ENCODE measurements around the gene CALY.

Gene CALY

DNA sequence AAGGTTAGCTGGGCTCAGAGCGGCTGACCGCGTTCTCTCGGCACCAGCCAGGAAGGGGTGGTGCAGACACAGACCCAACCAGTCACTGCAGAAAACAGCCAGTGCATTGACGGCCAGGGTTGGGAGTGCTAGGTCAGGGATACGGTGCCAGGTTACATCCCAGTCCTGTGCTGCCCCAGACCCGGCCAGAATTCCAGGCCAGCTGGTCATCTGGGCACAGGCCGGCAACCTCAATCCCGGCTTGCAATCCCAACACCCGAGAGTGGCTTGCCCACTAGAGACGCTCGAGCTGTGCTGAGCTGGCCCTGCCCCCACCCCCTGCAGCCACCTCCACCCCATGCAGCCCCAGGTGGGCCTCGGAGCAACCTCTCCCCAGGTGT is 14.2 kb upstream of the CALY start:
- FAIRE-seq, result no peak

DNA sequence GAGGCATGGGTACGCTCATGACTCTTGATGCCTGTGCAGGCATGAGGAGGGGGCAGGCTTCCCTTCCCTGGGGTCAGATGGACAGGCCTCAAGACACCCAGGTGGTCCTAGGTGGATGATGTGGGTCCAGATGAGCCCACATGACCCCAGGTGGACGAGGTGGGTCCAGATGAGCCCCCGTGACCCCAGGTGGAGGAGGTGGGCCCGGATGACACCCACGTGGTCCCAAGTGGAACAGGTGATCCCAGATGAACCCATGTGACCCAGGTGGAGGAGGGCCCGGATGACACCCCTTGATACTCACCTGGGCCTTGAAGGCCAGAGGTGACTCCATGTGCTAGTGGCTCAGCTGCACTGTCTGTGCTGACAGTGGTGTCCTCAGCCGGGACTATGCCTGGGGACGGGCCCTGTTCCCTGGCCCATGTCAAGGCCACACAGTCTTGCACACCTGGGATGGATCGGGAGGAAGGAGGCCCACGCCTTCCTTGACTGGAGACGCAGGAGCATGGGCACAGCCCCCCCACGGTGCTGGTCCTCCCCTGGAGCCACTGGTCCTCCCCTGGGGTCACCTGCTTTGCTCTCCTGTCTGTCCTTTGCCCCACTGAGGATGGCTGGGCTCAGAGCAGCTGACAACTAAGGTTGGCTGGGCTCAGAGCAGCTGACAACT is 13.7 kb upstream of the CALY start:
- FAIRE-seq, result no peak

DNA sequence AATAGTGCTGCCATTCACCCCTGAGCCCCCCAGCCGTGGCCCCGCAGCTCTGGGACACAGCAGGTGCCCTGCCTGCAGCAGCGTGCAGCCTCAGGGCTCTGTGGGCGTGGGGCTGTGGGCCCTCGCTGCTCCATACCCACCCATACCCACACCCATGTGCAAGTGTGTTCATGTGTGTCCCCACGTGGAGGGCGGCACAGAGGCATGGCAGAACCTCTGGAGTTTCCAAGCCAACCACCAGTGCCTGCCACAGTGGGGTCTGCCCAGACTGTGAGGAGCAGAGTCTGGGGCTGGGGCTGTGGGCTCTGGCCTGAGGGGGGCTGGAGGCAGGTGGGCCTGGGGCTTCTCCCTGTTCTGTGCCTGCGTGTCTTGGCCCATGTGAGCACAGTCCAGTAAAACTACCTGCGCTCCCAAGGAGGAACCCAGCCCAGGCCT is 12.9 kb upstream of the CALY start:
- FAIRE-seq, result no peak

DNA sequence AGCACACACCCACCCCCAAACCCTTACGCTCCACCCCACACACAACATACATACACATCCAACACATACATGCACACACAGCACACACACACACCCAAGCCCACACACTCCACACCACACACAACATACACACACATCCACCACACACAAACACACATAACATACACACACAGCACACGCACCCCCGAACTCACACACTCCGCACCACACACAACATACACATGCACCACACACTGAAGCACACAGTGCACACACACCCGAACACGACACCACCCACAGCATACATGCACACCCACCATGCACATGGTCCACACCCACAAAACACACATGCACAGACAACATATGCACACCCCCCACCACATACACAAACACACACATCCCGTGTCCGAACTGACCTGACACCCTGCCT is 12.5 kb upstream of the CALY start:
- no peak for FAIRE-seq

DNA sequence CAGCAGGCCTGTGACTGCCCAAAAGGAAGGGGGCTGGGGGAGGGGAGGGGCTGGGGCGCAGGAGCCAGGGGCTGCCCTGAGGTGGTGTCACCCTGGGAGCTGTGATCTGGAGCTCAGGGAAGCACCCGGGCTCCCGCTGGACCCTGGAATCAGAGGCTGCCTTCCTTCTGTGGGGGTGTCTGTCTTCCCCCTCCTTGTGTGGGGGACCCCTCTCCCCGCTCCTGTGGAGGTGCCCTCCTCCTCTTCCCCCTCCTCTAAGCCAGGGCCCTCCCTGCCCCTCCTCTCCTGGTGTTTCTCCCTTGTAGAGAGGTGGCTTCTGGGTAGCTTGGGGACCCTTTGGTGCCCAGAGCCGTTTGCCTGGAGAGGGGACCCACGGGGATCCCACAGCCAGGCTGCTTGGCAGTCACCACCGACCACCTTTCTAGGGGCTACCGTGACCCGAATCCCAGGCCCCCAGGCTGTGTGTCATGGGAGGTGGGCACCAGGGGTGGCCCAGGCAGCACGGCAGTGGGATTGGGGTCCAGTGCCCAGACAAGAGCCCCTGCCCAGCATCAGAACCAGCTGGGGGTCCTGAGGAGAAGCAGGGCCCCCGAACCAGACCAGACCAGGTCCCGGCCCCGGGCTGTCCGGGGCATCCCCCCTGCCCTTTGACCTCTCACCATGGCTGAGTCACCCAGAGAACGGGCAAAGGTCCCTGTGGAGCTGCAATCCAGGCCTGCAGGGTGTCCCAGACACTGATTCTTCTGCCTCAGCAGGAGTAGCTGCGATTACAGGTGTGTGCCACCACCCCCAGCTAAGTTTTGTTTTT is 11.2 kb upstream of the CALY start:
- no peak for FAIRE-seq

DNA sequence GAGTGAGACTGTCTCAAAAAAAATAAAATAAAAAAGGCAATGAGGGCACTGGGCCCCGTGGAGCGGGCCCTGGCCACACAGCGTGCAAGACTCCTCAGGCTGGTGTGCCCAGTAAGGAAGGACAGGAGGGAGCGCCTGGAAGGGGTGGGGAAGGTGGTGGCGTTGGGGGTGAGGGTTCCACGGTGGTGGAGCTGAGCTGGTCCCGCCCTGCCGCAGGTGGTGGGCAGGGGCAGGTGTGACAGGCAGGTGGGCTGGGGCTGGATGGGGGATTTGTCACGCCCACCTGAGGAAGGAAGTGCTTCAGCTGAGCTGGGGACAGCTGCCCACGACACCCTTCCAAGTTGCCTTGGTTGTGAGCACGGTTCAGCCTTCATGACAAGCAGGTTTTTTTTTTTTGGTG is 9.7 kb upstream of the CALY start:
- no peak for FAIRE-seq

DNA sequence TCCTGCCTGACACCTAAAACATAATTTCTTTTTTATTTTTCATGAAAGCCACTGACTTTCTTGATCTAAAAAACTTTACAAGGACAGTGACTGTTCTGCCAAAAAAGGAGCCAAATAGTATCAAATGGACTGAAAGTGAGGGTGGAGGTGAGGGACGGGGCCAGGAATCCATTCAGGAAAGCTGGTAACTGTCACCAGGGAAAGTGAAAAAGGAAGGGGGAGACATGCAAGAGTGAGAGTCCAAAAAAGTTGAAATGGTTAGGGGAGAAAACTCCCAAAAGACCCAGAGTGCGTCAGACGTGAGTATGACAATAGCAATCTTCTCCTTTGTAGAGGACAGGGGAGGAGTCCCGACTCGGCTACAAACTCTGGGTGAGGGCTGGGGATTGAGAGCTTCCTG is 7.5 kb upstream of the CALY start:
- FAIRE-seq, result no peak

DNA sequence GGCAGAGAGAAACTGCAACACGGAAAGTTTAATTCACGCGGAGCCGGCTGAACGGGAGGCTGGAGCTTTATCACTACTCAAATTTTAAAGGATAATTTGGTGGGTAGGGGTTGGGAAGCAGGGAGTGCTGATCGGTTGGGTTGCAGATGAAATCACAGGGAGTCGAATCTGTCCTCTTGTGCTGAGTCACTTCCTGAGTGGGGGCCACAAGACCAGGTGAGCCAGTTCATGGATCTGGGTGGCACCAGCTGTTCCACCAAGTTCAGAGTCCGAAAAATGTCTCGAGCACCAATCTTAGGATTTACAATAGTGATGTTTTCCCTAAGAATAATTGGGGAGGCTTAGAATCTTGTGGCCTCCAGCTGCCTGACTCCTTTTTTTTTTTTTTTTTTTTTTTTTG is 6.9 kb upstream of the CALY start:
- FAIRE-seq, result no peak

DNA sequence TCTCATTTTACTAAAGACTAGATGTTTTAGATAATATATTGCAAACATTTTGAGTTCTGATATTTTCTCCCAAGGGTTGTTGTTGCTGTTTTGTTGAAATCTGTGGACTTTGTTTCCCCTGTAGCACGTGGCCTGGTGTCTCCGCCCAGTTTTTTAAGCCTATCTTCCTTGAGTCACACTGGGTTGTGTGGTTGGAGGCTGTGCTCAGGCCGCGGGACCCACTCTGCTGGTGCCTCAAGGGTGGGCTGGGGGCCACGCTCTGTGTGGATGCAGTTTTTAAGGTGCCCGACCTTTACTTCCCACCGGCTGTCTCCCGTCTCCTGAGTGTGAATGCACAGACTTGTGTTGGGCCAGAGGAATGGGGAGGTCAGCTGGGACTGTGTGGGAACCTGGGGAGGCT is 6.2 kb upstream of the CALY start:
- no peak for FAIRE-seq

DNA sequence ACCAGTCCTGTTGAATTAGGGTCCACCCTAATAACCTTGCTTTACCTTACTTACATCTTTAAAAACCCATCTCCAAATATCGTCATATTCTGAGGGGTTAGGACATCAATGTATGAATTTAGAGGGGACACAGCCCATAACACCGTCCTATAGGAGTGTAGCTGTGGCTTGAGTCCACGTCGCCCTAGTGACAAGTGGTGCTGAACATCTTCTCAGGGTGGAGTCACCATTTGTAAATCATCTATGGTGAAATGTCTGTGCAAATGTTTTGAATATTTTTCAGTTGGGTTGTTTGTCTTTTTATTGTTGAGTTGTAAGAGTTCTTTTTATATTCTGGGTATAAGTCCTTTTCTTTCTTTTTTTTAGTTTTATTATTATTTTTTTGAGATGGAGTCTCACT is 5.3 kb upstream of the CALY start:
- FAIRE-seq, result no peak

DNA sequence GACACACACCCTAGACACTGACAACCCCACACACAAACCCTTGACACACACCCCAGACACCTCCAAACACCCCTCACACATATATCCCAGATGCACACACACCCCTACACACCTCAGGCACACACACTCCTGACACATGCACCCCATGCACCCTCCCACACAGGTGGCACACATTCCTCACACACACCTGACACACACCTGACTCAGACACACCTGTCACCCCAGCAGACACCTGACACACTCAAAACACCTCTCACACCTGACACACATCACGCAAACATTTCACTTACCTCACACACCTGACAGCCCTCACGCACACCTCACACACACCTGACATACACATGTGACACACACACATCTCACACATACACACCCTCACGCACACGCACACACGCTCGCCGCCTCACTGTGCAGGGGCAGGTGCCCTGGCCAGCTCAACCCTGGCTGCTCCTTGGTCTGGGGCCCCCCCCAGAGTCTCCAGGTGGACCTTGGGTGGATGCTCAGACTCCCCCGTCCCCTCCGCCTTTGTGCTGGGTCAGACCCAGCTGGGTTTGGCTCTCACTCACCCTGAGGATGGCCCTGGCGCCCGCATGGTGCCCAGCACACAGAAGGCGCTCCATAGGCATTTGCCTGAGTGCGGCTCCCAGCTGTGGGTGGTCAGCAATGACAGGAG is 3.1 kb upstream of the CALY start:
- FAIRE-seq, result no peak

DNA sequence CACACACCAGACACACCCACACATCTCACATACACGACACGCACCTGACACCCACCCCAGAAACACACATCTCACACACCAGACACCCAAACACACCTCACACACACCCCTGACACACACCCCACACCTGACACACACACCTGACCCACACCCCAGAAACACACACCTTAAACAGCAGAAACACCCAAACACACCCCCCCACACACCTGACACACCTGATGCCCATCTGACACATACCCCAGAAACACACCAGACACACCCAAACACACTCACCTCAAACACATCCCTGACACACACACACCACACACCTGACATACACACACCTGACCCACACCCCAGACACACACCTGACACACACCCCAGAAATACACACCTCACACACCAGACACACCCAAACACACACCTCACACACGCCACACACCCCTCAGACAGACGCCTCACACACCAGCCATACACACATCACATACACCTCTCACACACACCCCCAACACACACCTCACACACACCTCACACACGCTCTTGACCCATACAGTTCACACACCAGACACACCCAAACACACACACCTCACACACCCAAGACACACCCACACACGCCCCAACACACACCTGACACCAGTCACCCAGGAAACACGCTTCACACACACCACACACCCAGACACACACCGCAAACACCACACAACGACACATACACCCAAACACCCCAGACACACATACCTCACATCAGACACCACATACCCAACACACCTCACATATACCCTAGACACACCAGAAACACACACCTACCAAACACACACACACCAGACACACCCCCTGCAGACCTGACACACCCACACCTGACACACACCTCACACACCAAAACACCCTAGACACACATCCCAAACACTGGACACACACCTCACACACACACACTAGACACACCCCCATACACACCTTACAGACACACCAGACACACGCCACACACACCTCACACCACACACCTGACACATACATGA is 1.7 kb upstream of the CALY start:
- no peak for FAIRE-seq

DNA sequence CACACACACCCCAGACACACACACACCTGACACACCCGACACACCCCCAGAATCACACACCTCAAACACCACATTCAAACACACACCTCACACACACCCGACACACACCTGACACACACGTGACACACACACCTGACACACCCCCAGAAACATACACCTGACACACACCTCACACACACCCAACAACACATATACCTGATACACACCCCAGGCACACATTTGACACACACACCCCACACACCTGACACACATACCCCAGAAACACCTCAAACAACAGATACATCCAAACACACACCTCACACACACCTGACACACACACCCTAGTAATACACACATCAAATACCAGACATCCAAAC is 652 bp upstream of the CALY start:
- no peak for FAIRE-seq

DNA sequence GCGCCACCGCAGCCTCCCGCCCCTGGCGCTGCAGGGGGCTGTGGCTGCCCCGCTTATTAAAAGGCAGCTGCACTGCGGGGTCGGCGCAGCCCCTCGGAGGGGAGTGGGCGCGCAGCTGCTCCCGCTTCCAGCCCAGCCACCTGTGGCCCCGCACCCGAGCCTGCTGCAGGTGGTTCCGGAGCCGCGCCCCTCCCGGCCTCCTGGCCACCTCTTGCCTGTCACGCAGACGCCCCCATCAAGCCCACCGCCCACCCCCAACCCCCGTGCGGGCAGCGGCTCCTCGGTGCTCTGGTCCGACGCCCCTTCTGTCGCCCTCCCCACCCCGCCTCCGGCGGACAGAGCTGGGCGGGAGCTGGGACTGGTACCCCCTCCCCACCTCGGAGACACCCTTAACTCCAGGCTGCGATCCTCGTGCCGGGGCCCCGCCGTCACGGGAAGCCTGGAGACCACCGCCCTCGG is 549 bp downstream of the CALY start:
- FAIRE-seq, result no peak

DNA sequence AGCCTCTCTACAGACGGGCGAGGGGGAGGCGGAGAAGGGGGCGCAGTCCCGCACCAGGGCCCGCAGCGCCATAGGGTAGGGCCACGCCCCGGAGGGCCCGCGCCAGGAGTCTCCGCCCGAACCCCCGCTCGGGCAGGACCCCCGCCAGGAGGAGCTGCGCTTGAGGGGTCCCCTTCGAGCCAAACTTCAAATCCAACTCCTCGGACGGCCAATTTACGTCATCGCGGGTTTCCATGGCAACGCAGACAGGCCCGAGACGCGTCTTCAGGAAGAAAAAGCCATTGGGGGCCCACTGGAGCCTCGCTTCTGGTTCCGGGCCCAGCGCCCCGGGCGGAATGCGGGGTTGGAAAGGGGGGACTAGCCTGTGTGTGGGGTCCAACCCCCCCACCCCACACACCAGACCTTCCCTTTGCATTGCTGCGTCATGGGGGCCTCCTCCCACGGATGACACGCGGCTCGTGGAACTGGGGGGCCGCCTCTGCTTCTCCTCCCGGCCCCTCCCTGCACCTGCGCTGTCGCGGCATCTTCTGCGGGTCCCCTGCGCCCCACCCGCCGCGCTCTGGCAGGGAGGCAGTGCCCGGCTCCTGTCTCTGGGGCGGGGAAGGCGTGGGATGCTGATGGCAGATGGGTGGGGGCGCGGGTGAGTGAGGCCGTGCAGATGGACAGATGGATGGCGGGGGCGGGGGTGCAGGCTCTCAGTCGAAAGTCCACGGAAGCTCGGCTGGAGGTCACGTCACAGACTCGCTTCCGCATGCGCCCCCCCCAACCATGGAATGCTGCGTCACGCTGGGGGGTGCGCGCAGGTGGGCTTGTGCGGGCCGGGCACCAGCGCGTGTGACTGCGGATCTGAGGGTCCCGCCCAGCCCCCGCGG is 1.2 kb downstream of the CALY start:
- FAIRE-seq, result no peak

DNA sequence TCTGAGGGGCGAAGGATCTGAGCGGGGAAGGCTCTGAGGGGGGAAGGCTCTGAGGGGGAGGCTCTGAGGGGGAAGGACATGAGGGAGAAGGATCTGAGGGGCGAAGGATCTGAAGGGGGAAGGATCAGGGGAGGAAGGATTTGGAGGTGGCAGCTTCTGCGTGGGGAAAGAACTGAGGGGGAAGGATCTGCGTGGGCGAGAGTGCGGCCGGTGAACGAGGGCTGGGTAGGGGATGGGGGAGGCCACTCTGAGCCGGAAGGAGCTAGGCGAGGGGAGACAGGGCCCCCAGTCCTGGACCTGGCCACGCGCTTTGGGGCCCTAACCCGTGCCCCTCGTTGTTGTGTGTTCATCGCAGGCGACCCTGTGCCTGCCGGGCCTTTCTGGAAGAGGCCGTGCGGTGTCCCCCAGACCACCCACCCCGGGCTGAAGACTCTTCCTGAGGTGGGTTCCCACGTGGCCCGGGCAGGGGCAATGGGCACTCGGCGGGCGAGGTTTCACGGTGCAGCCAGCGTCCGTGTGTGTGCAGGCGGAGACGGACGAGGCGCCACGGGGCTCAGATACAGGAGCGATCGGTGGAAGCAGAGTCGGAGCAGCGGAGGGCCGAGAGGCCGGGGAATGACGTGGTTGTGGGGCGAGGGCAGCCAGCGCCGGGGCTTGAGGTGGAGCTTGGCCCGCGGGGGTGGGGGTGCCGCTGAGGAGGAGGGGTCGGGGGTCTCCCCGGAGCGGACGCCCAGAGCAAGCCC is 2.0 kb downstream of the CALY start:
- no peak for FAIRE-seq

DNA sequence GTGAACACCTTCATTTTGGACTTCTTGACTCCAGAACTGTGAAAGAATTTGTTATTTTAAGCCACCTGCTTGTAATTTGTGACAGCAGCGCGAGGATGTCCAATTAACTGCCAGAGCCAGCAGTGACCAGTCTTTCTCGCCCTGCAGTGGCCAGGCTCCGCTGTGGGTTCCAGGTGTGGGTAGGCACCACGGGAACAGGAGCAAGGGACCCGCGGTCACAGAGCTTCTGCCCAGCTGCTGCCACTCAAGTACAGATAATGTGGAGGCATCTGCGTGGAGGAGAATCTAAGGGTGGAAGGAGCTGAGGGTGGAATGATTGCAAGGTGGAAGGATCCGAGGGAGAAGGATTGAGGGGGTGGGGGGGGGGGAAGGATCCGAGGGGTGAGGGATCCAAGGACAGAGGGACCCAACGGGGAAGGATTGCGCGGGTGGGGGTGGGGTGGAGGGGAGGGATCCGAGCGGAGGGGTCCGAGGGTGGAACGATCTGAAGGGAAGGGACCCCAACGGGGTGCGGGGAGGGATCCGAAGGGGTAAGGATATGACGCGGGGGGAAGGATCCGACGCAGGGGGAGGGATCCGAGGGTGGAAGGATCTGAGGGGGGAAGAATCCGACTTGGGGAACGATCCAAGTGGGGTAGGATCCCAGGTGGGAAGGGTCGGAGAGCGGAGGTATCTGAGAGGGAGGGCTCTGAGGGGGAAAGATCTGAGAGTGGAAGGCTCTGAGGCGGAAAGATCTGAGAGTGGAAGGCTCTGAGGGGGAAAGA is 3.6 kb downstream of the CALY start:
- FAIRE-seq, result no peak

DNA sequence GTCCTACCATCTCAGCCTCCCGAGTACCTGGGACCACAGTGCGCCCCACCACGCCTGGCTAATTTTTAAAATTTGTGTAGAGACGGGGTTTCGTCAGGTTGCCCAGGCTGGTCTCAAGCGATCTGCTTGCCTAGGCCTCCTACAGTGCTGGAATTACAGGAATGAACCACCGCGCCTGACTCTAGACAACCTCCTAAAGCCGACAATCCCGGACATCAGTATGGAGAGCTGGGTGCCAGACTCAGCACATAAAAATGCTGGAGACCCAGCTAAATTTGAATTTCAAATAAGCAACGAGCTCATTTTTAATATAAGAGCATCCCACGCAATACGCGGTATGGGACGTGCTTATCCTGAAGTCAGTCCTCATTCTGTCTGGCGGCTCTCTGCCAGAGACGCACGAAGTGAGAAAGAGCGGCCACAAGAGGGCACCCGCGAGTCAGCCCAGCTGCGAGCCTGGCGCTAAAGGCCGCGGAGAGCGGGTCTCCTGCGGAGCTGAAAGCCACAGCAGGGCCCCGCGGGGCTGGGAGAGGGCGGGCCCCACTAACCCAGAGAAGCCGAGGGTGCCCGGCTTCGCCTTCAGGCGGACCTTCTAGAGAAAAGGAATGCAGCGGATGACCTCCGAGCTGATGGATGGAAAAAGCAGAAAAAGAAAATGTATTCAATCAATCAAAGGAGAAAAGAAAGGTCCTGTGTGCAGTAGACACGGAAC is 7.0 kb downstream of the CALY start:
- no peak for FAIRE-seq

Measured in colon (tissue), 2 donors.